Stimulated activated CD4-positive, alpha-beta T cell treated with anti-CD3 and anti-CD28 coated beads, Interleukin-2, amount 100 ng/mL, for 24 hours (primary cell): ENCODE data around the gene EXOSC2.

Experiments used
- DNase-seq, 2 donors: peaks; one replicate each; pipeline ENCODE4 v3.0.0-alpha.2; 2020

The EXOSC2 gene

DNA sequence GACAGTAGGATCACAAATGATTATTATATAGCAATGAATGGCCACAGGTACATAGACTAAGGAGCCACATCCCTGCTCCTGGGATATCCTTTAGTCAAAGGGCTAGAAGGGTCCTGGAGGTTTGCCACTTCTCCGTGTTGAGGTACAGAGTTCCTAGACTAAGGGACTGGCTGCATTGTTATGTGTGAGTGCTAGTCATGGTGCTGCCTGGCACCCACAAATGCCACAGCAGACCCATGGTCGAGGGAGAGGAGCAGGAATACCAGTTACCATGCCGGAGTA is 47.4 kb downstream of the EXOSC2 start:
- DNase-seq, result no peak

- no peak for DNase-seq
Observed at GRCh38 chr9:130741831-130742449, 48.4 kb downstream of the EXOSC2 start.

- DNase-seq, result no peak
Observed at GRCh38 chr9:130743656-130744055, 50.1 kb downstream of the EXOSC2 start.

GRCh38 chr9:130745210-130745800 is 51.7 kb downstream of the EXOSC2 start:
- no peak for DNase-seq

GRCh38 chr9:130745829-130746228 is 52.2 kb downstream of the EXOSC2 start:
- no peak for DNase-seq

GRCh38 chr9:130746434-130747212 is 53.0 kb downstream of the EXOSC2 start:
- DNase-seq, result no peak

- DNase-seq, result no peak
Observed at GRCh38 chr9:130751631-130752355, 58.2 kb downstream of the EXOSC2 start.
